ENCODE data around the gene OR4F17. TPM values are rescaled to one million over a fixed set of nuclear protein-coding genes. Genes with fewer than 3 reads are reported as not detected.
"Not testable (repeated sequence)": the region's sequence is repeated elsewhere in the genome, so short reads cannot be mapped to it uniquely, and the experiment has no call there.

OR4F17 gene
- not detected for polyA plus RNA-seq (ENCODE audit: insufficient read length)

- not testable (repeated sequence) for DNase-seq
Observed at GRCh38 chr19:106804-107203, at the start of gene OR4F17. Gene OR4F17, plus strand, starts transcription at chr19:107104. Its CDS starts 3,575 bp downstream, at chr19:110679.

DNA sequence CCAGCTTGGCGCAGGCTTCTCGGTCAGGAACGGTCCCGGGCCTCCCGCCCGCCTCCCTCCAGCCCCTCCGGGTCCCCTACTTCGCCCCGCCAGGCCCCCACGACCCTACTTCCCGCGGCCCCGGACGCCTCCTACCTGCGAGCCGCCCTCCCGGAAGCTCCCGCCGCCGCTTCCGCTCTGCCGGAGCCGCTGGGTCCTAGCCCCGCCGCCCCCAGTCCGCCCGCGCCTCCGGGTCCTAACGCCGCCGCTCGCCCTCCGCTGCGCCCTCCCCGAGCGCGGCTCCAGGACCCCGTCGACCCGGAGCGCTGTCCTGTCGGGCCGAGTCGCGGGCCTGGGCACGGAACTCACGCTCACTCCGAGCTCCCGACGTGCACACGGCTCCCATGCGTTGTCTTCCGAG is 36.1 kb upstream of the OR4F17 start:
- not testable (repeated sequence) for DNase-seq

DNA sequence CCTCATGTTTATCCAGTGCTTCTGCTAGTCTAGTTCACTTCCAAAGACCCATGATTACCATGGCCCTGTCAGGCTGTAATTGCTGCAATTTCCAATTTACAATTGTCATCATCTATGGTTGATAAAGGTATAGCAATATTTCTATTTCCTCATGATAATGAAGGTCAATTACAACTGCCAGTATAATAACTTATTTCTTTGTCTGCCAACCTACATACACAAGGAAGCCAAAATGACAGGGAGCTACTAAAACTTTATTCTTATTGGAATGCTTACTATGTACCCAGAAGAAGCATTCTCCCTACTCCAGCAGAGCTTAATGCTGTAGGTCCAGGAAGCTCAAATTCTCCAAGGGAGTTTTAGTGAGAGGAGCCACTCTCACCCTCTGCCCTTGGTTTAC is 24.0 kb upstream of the OR4F17 start:
- not testable (repeated sequence) for DNase-seq

DNA sequence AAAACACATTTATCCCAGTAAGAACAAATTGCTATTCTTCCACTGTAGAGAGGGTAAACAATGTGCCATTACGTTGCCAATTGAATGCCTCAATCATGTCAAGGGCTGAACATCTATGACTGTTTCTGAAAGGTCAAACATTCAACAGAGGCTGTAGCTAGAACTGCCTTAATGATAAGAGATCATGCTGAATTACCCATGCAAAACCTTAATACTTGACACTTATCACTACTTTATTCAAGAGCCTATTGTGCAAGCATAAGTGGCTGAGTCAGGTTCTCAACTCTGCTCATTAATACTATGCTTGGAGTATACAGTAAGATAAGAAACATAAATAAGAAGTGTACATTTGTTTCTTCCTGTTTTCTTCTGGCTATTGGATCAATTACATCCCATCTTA is 23.3 kb upstream of the OR4F17 start:
- DNase-seq, result not testable (repeated sequence)

DNA sequence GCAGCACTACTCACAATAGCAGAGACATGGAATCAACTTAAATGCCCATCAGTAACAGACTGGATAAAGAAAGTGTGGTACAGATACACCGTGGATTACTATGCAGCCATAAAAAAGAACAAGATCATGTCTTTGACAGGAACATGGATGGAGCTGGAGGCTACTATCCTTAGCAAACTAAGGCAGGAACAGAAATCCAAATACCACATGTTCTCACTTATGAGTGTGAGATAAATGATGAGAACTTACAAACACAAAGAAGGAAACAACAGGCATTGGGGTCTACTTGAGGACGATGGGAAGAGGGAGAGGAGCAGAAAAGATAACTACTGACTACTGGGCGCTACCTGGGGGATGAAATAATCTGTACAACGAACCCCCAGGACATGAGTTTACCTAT is 16.2 kb upstream of the OR4F17 start:
- DNase-seq, result not testable (repeated sequence)

DNA sequence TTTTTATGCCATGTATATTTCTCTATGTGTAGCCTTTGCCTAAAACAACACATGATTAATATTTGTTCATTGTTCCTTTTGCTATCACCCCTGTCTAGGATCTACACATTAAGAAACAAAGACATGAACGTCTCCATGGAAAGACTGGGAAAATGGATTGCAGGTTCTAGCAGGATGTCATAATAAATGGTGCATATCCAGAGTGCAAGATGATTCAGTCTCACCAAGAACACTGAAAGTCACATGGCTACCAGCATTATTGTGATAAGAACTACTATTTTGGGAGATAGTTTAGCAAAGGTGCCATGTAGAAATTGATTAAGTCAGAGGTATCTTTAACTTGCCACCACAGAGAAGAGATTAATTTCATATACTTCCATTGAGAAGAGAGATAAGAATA is 12.1 kb upstream of the OR4F17 start:
- not testable (repeated sequence) for DNase-seq

DNA sequence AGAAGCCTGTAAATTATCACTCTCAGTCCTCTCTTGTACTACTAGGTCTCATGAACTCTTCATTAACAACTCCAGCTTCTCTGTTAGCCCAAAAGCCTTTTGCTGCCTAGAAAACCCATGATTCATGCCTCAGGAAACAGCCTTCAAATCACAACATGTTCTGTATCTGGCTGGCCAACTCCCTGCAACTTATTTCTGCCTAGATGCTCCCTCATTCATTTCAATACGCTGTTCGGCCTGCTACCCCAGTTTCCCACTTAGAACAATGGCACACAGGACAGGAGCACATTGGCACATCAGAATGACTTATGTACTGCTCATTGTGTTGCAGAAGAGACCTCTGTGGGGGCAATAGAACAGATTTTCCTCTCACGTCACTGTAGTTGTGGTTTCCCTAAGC is 9.3 kb upstream of the OR4F17 start:
- DNase-seq, result not testable (repeated sequence)

- not testable (repeated sequence) for DNase-seq
Observed at GRCh38 chr19:120443-121140, 13.7 kb downstream of the OR4F17 start.

Other genes with a start within 250 kb of the OR4F17 start
- gene PLPP2, start 184.3 kb downstream of the OR4F17 start, polyA plus RNA-seq (ENCODE audit: insufficient read length), result 0.26 TPM
- gene MIER2, start 237.7 kb downstream of the OR4F17 start, polyA plus RNA-seq (ENCODE audit: insufficient read length), result 34.9 TPM

Data from hindlimb muscle (tissue), 1 donor.